Osteoblast (primary cell): ENCODE data around the gene PTPN7. TPM values are rescaled to one million over a fixed set of nuclear protein-coding genes. Genes with fewer than 3 reads are reported as not detected.

Source experiments
- DNase-seq: peaks from one replicate; pipeline ENCODE4 v3.0.0; 2011; ENCODE audit warnings: low spot score, mixed read lengths; ENCODE audit not compliant: insufficient read length; ENCODE audit errors: missing footprints
- H2AFZ ChIP-seq: 2 replicates; pipeline ENCODE4 v1.6.0; 2011; ENCODE audit warnings: mild to moderate bottlenecking, low read length
- H3K27ac ChIP-seq: 2 replicates; pipeline ENCODE4 v1.5.1; 2011; ENCODE audit warnings: mild to moderate bottlenecking, low read depth, low read length, moderate library complexity
- H3K27me3 ChIP-seq: 2 replicates; pipeline ENCODE4 v1.6.0; 2012; ENCODE audit warnings: mild to moderate bottlenecking, control low read depth, inconsistent platforms, low read length, moderate library complexity; ENCODE audit not compliant: insufficient read depth
- H3K36me3 ChIP-seq: 2 replicates; pipeline ENCODE4 v1.5.1; 2011; ENCODE audit warnings: mild to moderate bottlenecking, low read length, control low read depth, moderate library complexity; ENCODE audit not compliant: insufficient read depth
- H3K4me1 ChIP-seq: 2 replicates; pipeline ENCODE4 v1.5.1; 2011; ENCODE audit warnings: mild to moderate bottlenecking, low read length, control low read depth, moderate library complexity; ENCODE audit not compliant: insufficient read depth
- H3K4me2 ChIP-seq: 2 replicates; pipeline ENCODE4 v1.6.0; 2011; ENCODE audit warnings: mild to moderate bottlenecking, low read length; ENCODE audit not compliant: insufficient read depth
- H3K4me3 ChIP-seq: fragments of 200-600 bp; sonication (generic); 3 replicates; pipeline ENCODE4 v1.5.1; 2012; ENCODE audit warnings: mild to moderate bottlenecking, low read length, inconsistent platforms; ENCODE audit not compliant: insufficient read depth
- H3K79me2 ChIP-seq: 2 replicates; pipeline ENCODE4 v1.6.0; 2012; ENCODE audit warnings: mild to moderate bottlenecking, low read length, control low read depth, inconsistent platforms; ENCODE audit not compliant: insufficient read depth
- H3K9me3 ChIP-seq: 2 replicates; pipeline ENCODE4 v1.5.1; 2011; ENCODE audit warnings: low read depth, low read length, control low read depth
- H4K20me1 ChIP-seq: 2 replicates; pipeline ENCODE4 v1.6.0; 2012; ENCODE audit warnings: mild to moderate bottlenecking, low read length, control low read depth; ENCODE audit not compliant: insufficient read depth
- total RNA-seq: library from RNA; depleted of rRNA; stranded (reverse); fragments of >200 nt; gene quantifications from 2 replicates; pipeline ENCODE4 v1.2.3, GENCODE V29; 2012
- TF ChIP-seq, protein P1 (sequence below): IDR thresholded peaks from 2 replicates; pipeline ENCODE4 v1.5.1; 2011; ENCODE audit warnings: mild to moderate bottlenecking, low read depth, low read length, moderate library complexity; ENCODE audit errors: extremely low read depth

PTPN7 gene
- total RNA-seq, 1 donor = not detected

DNA sequence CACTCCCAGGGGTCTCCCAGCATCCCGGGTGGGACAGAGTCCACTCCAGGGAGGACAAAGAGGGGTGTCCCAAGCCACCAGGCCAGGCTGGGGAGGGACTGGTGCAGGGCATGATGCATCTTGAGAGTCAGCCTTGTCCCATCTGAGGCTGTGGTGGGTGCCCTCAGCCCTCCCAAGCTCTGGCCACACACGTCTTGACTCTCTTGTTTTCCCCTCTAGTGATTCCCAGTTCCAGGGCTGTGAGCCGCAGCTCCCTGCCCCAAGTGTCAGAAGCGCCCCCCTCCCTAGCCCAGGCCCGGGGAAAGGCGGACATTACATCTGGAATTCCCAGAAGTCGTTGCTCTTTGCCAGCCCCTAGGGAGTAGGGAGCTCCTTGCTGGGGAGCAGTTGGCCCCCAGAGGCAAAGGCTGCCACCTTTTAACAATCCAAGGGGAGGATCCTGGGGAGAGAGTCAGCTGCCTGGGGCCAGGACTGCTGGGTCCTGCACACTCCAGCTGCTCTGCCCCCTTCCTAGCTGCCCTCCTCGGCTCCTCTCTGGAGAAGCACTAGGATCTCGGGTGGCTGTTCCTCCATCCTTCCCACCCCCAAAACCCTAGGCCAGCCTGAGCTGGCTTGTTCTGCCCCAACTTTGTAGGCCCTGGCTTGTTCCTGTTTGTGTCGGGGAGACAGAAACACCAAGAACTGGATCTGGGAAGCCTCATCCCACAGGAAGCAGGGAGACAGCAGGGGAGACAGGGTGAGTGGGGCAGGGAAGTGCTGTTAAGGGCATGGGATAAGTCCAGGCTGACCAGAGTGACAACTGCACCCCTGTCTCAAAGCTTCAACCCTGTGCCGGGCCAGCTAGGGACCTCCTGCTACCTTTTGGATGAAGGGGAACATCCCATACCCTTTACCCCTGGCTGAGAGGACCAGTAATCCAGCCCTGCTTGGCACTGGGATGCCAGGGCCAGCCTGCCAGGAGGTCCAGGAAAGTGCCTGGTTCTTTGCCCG lies 3.2 kb upstream of the PTPN7 start:
- Histone ChIP-seq H3K36me3 (no peaks in the 10 kb centered on the region), H3K4me2 (no peak overlapping the region), H3K9me3 (no peaks in the 10 kb centered on the region), H4K20me1 (no peaks in the 10 kb centered on the region), H3K79me2 (no peaks in the 10 kb centered on the region), H3K27me3 (peaks cover 2% of the 10 kb centered on the region), H3K4me3 (no peak overlapping the region), H2AFZ (no peak overlapping the region), H3K4me1 (no peaks in the 10 kb centered on the region), H3K27ac (no peak overlapping the region)
- TF ChIP-seq, protein P1, sequence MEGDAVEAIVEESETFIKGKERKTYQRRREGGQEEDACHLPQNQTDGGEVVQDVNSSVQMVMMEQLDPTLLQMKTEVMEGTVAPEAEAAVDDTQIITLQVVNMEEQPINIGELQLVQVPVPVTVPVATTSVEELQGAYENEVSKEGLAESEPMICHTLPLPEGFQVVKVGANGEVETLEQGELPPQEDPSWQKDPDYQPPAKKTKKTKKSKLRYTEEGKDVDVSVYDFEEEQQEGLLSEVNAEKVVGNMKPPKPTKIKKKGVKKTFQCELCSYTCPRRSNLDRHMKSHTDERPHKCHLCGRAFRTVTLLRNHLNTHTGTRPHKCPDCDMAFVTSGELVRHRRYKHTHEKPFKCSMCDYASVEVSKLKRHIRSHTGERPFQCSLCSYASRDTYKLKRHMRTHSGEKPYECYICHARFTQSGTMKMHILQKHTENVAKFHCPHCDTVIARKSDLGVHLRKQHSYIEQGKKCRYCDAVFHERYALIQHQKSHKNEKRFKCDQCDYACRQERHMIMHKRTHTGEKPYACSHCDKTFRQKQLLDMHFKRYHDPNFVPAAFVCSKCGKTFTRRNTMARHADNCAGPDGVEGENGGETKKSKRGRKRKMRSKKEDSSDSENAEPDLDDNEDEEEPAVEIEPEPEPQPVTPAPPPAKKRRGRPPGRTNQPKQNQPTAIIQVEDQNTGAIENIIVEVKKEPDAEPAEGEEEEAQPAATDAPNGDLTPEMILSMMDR = no peak
- DNase-seq = peak; percentile 65

DNA sequence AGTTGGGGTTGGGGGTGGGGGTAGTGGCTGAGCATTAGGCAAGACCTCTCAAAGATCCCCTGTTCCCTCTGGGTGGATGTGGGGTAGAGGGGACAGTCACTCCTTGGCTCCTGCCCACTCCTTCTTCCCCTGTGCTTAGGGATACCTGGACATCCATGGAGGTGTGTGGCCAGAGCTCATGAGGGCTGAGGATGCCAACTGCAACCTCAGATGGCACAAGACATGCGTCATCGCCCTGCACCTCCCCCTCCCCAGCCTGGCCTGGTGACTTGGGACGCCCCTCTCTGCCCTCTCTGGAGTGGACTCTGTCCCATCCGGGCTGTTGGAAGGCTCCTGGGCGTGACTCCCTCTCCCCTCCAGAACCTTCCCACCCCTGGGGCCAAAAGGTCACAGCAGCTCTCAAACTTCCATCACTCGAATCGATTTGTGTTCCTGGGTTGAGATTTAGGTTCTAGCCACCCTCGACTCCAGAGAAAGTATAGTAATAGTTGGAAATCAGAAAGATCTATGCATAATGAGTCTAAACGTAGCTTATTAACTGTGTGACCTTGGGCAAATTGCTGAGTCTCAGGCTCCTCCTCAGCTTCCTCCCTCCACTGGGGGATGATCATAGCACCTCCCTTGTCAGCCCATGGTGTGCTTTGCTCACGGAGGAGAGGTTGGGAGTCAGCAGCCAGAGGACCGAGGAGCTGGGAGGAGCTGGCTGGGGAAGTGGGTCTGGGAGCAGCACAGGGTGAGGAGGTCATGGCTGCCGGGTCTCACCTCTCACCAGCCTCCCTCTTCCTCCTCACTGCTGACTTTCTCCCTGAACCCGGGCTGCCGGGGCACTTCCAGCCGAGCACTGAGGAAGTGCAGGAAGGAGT lies 2.2 kb upstream of the PTPN7 start:
- Histone ChIP-seq H3K79me2 (no peaks in the 10 kb centered on the region), H4K20me1 (no peaks in the 10 kb centered on the region), H3K36me3 (no peaks in the 10 kb centered on the region), H3K4me2 (no peak overlapping the region), H3K9me3 (no peaks in the 10 kb centered on the region), H3K4me3 (no peak overlapping the region), H3K27me3 (peaks cover 2% of the 10 kb centered on the region), H3K4me1 (no peaks in the 10 kb centered on the region), H2AFZ (no peak overlapping the region), H3K27ac (no peak overlapping the region)
- TF ChIP-seq, protein P1 = no peak
- peak; percentile 84 for DNase-seq

DNA sequence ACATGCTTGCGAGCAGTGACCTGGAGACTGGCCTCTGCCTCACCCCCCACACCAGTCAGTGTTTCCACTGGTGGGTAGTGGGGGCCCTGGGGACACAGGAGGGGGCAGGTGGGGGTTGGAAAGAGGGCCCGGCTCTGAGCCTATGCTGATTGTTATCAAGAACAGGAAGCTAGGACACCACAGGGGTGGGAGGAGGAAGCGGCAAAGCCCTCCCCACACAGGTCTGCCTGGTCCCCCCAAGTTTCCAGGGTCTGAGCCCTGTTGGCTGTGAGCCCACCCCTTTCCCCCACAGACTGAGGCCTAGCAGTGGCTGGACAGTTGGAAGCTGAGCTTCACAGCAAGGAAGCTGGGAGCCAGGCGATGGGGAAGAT lies 1.6 kb upstream of the PTPN7 start:
- H4K20me1 ChIP-seq = no peaks in the 10 kb centered on the region
- H2AFZ ChIP-seq = no peak overlapping the region
- TF ChIP-seq, protein P1 = no peak
- no peaks in the 10 kb centered on the region for H3K9me3 ChIP-seq
- no peak overlapping the region for H3K4me3 ChIP-seq
- H3K79me2 ChIP-seq = no peaks in the 10 kb centered on the region
- H3K4me2 ChIP-seq = no peak overlapping the region
- no peaks in the 10 kb centered on the region for H3K36me3 ChIP-seq
- DNase-seq = peak; percentile 79
- H3K27me3 ChIP-seq = peaks cover 2% of the 10 kb centered on the region
- no peak overlapping the region for H3K27ac ChIP-seq
- no peaks in the 10 kb centered on the region for H3K4me1 ChIP-seq
